ENCODE results near the gene SYT5. TPM values are rescaled to one million over a fixed set of nuclear protein-coding genes. Genes with fewer than 3 reads are reported as not detected.
A peak's percentile ranks its signal among the peaks of the same experiment; 100 is the strongest.

Gene SYT5
- total and polyA plus RNA-seq, 10 donors, result 0.06 to 1.4 (median 0.18) TPM; not detected in 6

DNA sequence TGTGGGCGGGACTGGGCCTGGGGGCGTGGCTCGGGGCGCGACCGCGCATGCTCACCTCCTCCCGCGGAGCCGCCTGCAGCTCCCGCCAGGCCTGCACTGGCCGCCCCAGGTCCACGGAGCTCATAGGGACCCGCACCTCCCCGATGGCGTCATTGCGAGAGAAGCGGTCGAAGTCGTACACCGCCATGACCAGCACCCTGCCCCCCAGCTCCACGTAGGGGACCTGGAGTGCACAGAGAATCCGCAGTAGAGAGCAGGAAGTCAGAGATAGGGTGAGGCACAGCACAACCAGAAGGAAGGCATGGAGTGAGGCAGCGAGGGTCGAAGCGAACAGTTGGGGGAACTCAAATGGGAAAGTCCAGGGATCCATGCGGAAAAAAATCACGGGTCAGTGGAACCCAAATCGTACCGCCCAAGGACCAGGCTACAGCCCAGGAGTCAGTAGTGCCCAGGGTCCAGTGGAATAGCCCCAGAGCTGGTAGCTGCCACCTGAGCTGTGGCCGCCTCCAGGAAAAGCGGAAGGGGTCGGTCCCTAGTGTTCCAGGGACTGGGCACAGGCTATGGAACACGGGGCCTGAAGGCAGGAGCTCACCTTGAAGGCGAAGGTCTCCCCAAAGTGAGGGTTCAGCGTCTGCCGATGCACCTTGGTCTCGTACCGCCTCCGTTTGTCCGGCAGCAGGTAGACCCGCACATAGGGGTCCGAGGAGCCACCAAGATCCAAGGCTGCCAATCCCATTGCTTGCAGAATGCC lies 4.8 kb downstream of the SYT5 start:
- TF ChIP-seq POLR2A (IDR thresholded peaks at IDR 0.05) (no peak), CTCF (IDR thresholded peaks at IDR 0.05 in 8 of 11, conservative IDR thresholded peaks at IDR 0.05 in 3 of 11) (no peak), POLR2AphosphoS5 (IDR thresholded peaks at IDR 0.05) (no peak)
- Histone ChIP-seq H3K4me3 (no peak overlapping the region), H3K27ac (no peak overlapping the region), H3K4me1 (peaks cover 14 to 45% (median 32%) of the 10 kb centered on the region in 6 donors), H3K27me3 (replicated peaks in 1 of 7) (peaks cover 11 to 100% (median 85%) of the 10 kb centered on the region in 7 donors), H3K9me3 (peaks cover 0 to 4% (median 0%) of the 10 kb centered on the region in 8 donors), H3K36me3 (no peaks in the 10 kb centered on the region)
- DNase-seq, result no peak
- intact Hi-C loops (cut with DNase I; ENCODE audit: low total_unique reads), result no loop called here
- 50 to 71% (median 58%) methylated on average over 43 of the region's 43 CpGs for WGBS, 5 donors

DNA sequence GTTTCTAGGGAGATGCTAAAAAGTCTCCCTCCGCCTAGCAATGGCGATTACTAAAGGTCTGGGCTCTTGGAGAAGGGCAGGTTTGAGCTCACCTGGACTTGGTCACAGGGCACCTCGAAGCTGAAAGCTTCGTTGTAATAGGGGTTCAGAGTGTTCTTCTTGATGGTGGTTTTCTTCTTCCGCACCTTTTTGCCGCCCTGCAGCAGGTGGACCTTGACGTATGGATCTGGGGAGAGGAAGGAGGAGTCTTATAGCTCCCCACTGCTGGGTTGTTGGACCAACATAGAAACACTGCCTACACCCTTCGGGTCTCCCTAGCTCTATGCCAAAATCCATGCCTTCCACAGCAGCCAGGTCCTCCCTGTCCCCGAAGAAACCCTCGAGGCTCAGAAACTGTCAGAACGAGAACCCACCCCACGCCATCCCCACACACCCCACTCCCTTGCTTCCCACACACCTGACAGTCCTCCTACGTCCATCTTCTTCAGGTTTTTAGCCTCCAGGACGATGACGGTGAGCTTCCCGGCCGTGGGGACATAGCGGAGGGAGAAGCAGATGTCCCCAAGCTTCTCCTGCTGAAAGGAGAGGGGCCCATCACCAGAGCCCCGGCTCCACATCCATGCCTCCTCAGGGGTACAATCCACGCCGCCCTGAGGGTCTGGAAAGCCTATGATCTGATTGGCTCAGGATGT lies 5.5 kb downstream of the SYT5 start:
- Histone ChIP-seq H3K27me3 (replicated peaks in 1 of 7) (peaks cover 11 to 100% (median 85%) of the 10 kb centered on the region in 7 donors), H3K36me3 (no peaks in the 10 kb centered on the region), H3K9me3 (peaks cover 0 to 4% (median 0%) of the 10 kb centered on the region in 8 donors), H3K4me3 (peak overlapping the region in 1 of 8 donors; percentile 71), H3K27ac (no peak overlapping the region), H3K4me1 (peaks cover 7 to 37% (median 24%) of the 10 kb centered on the region in 6 donors)
- intact Hi-C loops (cut with DNase I; ENCODE audit: low total_unique reads), result no loop called here
- TF ChIP-seq CTCF (IDR thresholded peaks at IDR 0.05 in 8 of 11, conservative IDR thresholded peaks at IDR 0.05 in 3 of 11) (no peak), POLR2AphosphoS5 (IDR thresholded peaks at IDR 0.05) (no peak), POLR2A (IDR thresholded peaks at IDR 0.05) (no peak)
- WGBS, 5 donors, result 46 to 69% (median 61%) methylated on average over 20 to 21 of the region's 21 CpGs
- DNase-seq, result no peak

- Histone ChIP-seq H3K4me3 (peak overlapping the region; percentile 21 to 71 (median 39)), H3K27me3 (replicated peaks in 1 of 7) (peaks cover 11 to 100% (median 85%) of the 10 kb centered on the region in 7 donors), H3K27ac (peak overlapping the region in 2 of 8 donors; percentile 35 to 63), H3K9me3 (peaks cover 0 to 4% (median 0%) of the 10 kb centered on the region in 8 donors), H3K36me3 (no peaks in the 10 kb centered on the region), H3K4me1 (peaks cover 5 to 30% (median 17%) of the 10 kb centered on the region in 6 donors)
- TF ChIP-seq POLR2AphosphoS5 (IDR thresholded peaks at IDR 0.05), result peak in 1 of 3 donors; percentile 17
- TF ChIP-seq POLR2A (IDR thresholded peaks at IDR 0.05), result no peak
- TF ChIP-seq CTCF (IDR thresholded peaks at IDR 0.05 in 8 of 11, conservative IDR thresholded peaks at IDR 0.05 in 3 of 11), result no peak
- peak; percentile 81 for DNase-seq
- intact Hi-C loops (cut with DNase I; ENCODE audit: low total_unique reads), result no loop called here
- 0 to 2% (median 1%) methylated on average over 4 to 37 of the region's 37 CpGs for WGBS, 5 donors
Measured at GRCh38 chr19:55173714-55174409, 6.2 kb downstream of the SYT5 start.
